Activated CD8-positive, alpha-beta T cell treated with anti-CD3 and anti-CD28 coated beads, Interleukin-2, amount 10 ng/mL, durations not matched to agents 7 days and 5 days (primary cell): Measurements from ENCODE around the gene MICAL2. TPM values are rescaled to one million over a fixed set of nuclear protein-coding genes. Genes with fewer than 3 reads are reported as not detected.

Experiments used
- ATAC-seq: fragments of 150-1000 bp; cut with Tn5 transposase; one replicate; pipeline ENCODE4 v1.10.0; 2021; ENCODE audit warnings: moderate library complexity
- CTCF ChIA-PET: fragments of 350-600 bp; sonication (Branson Sonifier 250); formaldehyde crosslinking; loops from one replicate; lab custom pipeline; 2021; ENCODE audit warnings: antibody characterized with exemption; lab: Charles Lee
- POLR2A ChIA-PET: fragments of 350-600 bp; sonication (Branson Sonifier 250); formaldehyde crosslinking; loops from one replicate; lab custom pipeline; 2021; ENCODE audit warnings: antibody characterized with exemption; lab: Charles Lee
- DNase-seq: peaks from one replicate; pipeline ENCODE4 v3.0.0-alpha.2; 2020
- H3K27ac Mint-ChIP-seq: one replicate; pipeline ENCODE4 v1.8.0; 2021; ENCODE audit warnings: mild to moderate bottlenecking, mixed read lengths
- H3K27me3 Mint-ChIP-seq: one replicate; pipeline ENCODE4 v1.8.0; 2021; ENCODE audit warnings: low read depth, mixed read lengths
- H3K36me3 Mint-ChIP-seq: one replicate; pipeline ENCODE4 v1.8.0; 2021; ENCODE audit warnings: low read depth, mixed read lengths
- H3K4me1 Mint-ChIP-seq: one replicate; pipeline ENCODE4 v1.8.0; 2021; ENCODE audit warnings: low read depth, mixed read lengths
- H3K4me3 Mint-ChIP-seq: one replicate; pipeline ENCODE4 v1.8.0; 2021; ENCODE audit warnings: mild to moderate bottlenecking, mixed read lengths
- H3K9me3 Mint-ChIP-seq: one replicate; pipeline ENCODE4 v1.8.0; 2022; ENCODE audit warnings: mixed read lengths; ENCODE audit not compliant: insufficient read depth
- microRNA-seq: library from miRNA; unstranded; fragments of <30 nt; microRNA quantifications from one replicate; pipeline ENCODE4 v1.2.0, GENCODE V29; 2022
- total RNA-seq, 2 experiments: library from RNA; stranded (reverse); gene quantifications; one replicate each; pipeline ENCODE4 v1.2.3, GENCODE V29; 2021

Gene MICAL2
- total RNA-seq, 2 experiments from 2014 or later, result 34.9 to 37.5 TPM

DNA sequence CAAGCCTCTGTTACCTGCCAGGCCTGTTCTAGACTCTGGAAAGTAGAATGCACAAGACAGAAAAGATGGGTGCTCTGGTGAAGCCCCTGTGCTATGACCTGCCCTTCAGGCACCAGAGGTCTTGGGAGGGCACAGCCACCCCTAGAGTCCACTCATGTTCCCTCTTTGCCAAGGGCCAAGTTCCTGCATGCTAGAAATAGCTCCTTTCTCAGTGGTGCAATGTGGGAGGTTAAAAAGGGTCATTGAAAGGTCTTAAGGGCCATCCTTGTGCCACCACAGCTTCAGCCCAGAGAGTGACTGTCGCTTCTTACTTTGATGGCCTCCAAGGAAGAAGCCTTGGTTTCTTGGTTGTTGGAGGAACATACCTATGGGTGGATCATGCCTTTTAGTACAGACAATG, 182.4 kb downstream of the MICAL2 start:
- DNase-seq (peak; percentile 13), ATAC-seq (no peak)
- no peaks in the 10 kb centered on the region for H3K36me3 Mint-ChIP-seq
- H3K27ac Mint-ChIP-seq, result no peak overlapping the region
- H3K27me3 Mint-ChIP-seq, result no peaks in the 10 kb centered on the region
- ChIA-PET CTCF (interaction anchor here (0.5 to 17.3 kb wide), 4 partner anchors 8 to 1380 kb away, joined by 3 to 401 read pairs (median 15); no protein-coding TSS in a partner anchor), POLR2A (no interaction called here)
- peaks cover 18% of the 10 kb centered on the region for H3K4me1 Mint-ChIP-seq
- H3K9me3 Mint-ChIP-seq, result no peaks in the 10 kb centered on the region
- no peak overlapping the region for H3K4me3 Mint-ChIP-seq

DNA sequence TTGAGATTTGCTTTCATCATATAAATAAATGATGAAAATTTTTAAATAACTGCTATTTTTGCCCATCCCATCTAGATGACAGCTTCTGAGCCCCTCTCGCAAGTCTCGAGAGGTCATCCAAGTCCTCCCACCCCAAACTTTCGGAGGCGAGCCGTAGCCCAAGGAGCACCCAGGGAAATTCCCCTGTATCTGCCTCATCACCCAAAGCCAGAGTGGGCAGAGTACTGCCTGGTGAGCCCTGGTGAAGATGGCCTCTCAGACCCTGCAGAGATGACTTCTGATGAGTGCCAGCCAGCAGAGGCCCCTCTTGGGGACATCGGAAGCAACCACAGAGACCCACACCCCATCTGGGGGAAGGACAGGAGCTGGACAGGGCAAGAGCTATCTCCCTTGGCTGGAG, 183.1 kb downstream of the MICAL2 start:
- DNase-seq, result no peak
- no peak overlapping the region for H3K27ac Mint-ChIP-seq
- H3K27me3 Mint-ChIP-seq, result no peaks in the 10 kb centered on the region
- peaks cover 3% of the 10 kb centered on the region for H3K9me3 Mint-ChIP-seq
- ChIA-PET CTCF (interaction anchor here (1.2 to 17.3 kb wide), 3 partner anchors 9 to 244 kb away, joined by 6 to 401 read pairs (median 24); no protein-coding TSS in a partner anchor), POLR2A (no interaction called here)
- peaks cover 18% of the 10 kb centered on the region for H3K4me1 Mint-ChIP-seq
- H3K36me3 Mint-ChIP-seq, result no peaks in the 10 kb centered on the region
- ATAC-seq, result no peak
- H3K4me3 Mint-ChIP-seq, result no peak overlapping the region

DNA sequence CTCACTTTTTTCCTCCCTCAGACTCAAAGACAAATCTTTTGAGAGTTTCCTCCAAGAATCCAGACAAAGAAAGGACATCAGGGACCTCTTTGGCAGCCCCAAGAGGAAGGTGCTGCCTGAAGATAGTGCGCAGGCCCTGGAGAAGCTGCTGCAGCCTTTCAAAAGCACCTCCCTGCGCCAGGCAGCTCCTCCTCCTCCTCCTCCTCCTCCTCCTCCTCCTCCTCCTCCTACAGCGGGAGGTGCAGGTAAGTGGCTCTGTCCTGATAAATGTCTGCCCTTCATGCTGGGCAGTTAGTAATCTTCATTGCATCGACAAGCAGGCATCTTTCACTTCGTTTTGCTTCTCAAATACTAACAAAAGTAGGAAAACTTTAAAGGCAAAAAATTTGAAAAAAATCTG, 184.2 kb downstream of the MICAL2 start:
- Mint-ChIP-seq H3K4me1 (peaks cover 16% of the 10 kb centered on the region), H3K27ac (no peak overlapping the region), H3K4me3 (no peak overlapping the region), H3K36me3 (peaks cover 3% of the 10 kb centered on the region), H3K9me3 (peaks cover 12% of the 10 kb centered on the region), H3K27me3 (no peaks in the 10 kb centered on the region)
- POLR2A ChIA-PET, result no interaction called here
- DNase-seq, result no peak
- ATAC-seq, result no peak
- CTCF ChIA-PET, result no interaction called here

DNA sequence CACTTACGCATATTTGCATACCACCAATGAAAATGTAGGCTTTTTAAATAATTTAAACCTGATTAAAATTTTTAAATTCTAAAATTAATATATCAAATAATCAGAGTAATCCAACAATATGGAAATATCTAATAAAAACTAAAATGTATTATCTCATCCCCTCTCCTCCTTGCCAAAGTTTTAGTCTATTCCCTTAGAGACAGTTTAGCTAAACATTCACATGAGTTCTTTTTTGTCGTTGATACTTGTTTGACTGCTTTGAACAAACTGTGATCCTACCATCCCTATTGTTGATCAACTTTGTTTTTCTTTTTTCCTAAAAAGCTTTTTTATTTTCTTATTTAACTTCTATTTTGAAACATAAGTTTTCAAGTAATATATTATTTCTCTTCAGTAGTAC, 185.6 kb downstream of the MICAL2 start:
- peaks cover 3% of the 10 kb centered on the region for H3K4me1 Mint-ChIP-seq
- DNase-seq (no peak), ATAC-seq (no peak)
- ChIA-PET POLR2A (no interaction called here), CTCF (interaction anchor here (0.6 to 1.9 kb wide), 4 partner anchors 9 to 248 kb away, joined by 3 to 6 read pairs (median 4); no protein-coding TSS in a partner anchor)
- H3K27me3 Mint-ChIP-seq, result no peaks in the 10 kb centered on the region
- H3K4me3 Mint-ChIP-seq, result no peak overlapping the region
- H3K36me3 Mint-ChIP-seq, result peaks cover 3% of the 10 kb centered on the region
- peaks cover 12% of the 10 kb centered on the region for H3K9me3 Mint-ChIP-seq
- H3K27ac Mint-ChIP-seq, result no peak overlapping the region

DNA sequence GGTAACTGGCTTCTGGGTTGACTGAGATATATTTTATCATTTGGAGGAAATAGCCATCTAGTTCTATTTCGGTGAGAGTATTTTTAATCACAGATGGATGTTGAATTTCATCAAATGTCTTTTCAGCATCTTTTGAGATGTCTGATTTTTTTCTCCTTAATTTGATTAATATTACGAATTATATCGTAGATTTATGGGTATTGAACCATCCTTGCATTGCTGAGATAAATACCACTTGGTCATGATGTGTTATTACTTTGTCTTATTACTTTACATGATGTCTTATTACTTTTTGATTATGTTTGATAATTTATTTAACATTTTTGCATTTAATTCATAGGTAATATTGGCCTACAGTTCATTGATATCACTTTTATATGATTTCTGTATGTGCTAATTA, 188.2 kb downstream of the MICAL2 start:
- POLR2A ChIA-PET, result no interaction called here
- Mint-ChIP-seq H3K9me3 (peaks cover 12% of the 10 kb centered on the region), H3K4me3 (no peak overlapping the region), H3K4me1 (no peaks in the 10 kb centered on the region), H3K27me3 (no peaks in the 10 kb centered on the region), H3K36me3 (peaks cover 3% of the 10 kb centered on the region), H3K27ac (no peak overlapping the region)
- DNase-seq (no peak), ATAC-seq (no peak)
- CTCF ChIA-PET, result interaction anchor here (1.3 kb wide), 1 partner anchor 10 kb away, joined by 4 read pairs; no protein-coding TSS in a partner anchor

DNA sequence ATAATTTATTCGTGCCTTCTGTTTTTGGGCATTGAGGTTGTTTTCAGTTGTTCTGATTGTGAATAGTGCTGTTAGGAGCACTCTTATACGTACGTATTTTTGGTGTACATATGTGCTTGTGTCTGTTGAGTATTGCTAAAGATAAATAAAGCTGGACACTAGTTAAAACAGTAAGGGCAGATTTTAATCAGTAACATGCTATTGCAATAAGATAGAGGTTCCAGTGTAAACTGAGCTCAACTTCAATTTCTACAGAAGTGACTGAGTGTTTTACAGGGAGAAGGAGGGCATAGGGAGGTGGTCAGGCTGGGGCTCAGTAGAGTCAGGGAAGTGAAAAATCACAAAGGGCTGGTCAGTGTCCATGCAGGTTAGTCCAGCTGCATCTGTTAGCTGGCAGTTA, 191.0 kb downstream of the MICAL2 start:
- ChIA-PET POLR2A (no interaction called here), CTCF (interaction anchor here (2.7 kb wide), 1 partner anchor 12 kb away, joined by 13 read pairs; no protein-coding TSS in a partner anchor)
- ATAC-seq, result no peak
- H3K27me3 Mint-ChIP-seq, result no peaks in the 10 kb centered on the region
- H3K9me3 Mint-ChIP-seq, result peaks cover 12% of the 10 kb centered on the region
- peaks cover 3% of the 10 kb centered on the region for H3K36me3 Mint-ChIP-seq
- no peak for DNase-seq
- no peaks in the 10 kb centered on the region for H3K4me1 Mint-ChIP-seq
- no peak overlapping the region for H3K27ac Mint-ChIP-seq
- no peak overlapping the region for H3K4me3 Mint-ChIP-seq

DNA sequence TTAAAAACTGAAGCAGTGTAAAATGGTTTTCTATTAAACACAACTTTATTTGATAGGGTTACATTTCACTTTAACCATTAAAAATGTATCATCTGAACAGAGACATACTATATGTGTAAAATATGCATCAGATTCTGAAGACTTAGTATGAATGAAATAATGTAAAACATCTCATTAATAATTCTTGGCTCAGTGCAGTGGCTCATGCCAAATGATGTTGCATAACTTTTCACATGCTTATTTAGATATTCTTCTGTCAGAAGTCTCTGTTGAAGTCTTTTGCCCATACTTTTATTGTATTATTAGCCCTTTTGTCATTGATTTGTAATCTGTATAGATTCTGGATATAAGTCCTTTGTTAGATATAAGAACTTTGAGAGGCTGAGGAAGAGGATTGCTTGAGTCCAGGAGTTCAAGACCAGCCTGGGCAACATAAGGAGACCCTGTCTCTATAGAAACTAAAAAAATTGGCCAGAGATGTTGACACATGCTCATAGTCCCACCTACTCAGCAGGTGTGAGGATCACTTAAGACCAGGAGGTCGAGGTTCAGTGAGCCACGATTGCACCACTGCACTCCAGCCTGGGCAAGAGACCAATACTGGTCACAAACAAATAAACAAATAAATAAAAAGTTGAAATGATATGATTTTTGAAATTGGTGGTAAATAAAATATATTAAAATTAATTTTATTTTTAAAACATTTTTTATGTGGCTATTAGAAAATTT, 193.2 kb downstream of the MICAL2 start:
- CTCF ChIA-PET, result no interaction called here
- Mint-ChIP-seq H3K27ac (no peak overlapping the region), H3K27me3 (peaks cover 7% of the 10 kb centered on the region), H3K4me3 (no peak overlapping the region), H3K4me1 (no peaks in the 10 kb centered on the region), H3K9me3 (peaks cover 9% of the 10 kb centered on the region), H3K36me3 (peaks cover 3% of the 10 kb centered on the region)
- POLR2A ChIA-PET, result no interaction called here
- DNase-seq (no peak), ATAC-seq (no peak)

DNA sequence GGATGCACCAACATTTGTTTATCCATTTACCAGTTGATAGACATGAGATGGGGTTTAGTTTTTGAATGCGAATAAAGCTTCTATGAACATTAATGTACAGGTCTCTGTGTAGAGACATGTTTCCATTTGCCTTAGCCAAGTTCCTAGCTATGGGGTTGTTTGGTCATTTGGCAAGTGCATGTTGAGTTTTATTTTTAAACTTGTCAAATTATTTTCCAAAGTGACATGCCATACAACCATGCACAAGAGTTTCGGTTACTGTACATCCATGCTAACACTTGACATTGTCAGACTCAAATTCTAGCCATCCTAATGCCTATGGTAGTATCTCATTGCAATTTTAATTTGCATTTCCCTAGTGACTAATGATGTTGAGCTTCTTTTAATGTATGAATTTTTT, 196.4 kb downstream of the MICAL2 start:
- ChIA-PET CTCF (interaction anchor here (1.0 to 1.8 kb wide), 3 partner anchors 18 to 25 kb away, joined by 4 to 6 read pairs (median 6); no protein-coding TSS in a partner anchor), POLR2A (no interaction called here)
- no peak for ATAC-seq
- Mint-ChIP-seq H3K4me1 (no peaks in the 10 kb centered on the region), H3K27ac (no peak overlapping the region), H3K9me3 (no peaks in the 10 kb centered on the region), H3K36me3 (no peaks in the 10 kb centered on the region), H3K27me3 (peaks cover 21% of the 10 kb centered on the region), H3K4me3 (no peak overlapping the region)
- DNase-seq, result no peak

DNA sequence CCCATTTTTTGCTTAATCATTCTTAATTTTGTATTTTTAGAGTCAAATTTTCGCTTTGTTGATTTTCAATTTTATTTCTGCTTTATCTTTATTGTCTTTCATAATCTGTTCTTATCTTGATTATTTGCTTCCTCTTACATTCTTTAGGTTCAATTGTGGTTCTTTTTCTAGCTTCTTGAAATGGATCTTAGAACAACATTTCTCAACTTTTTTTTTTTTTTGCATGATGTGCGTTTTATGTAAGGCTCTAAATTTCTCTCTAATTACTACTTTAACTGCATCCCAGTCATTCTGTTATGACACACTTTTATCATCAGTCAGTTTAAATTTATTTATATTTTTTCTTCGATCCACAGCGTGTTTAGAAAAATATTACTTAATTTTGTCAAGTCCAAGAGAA, 201.7 kb downstream of the MICAL2 start:
- Mint-ChIP-seq H3K9me3 (peaks cover 15% of the 10 kb centered on the region), H3K27me3 (peaks cover 21% of the 10 kb centered on the region), H3K36me3 (no peaks in the 10 kb centered on the region), H3K4me1 (no peaks in the 10 kb centered on the region), H3K27ac (no peak overlapping the region), H3K4me3 (no peak overlapping the region)
- DNase-seq (no peak), ATAC-seq (no peak)
- ChIA-PET POLR2A (no interaction called here), CTCF (no interaction called here)

Small RNAs within 50 kb of the gene (microRNA-seq; reads per million reads assigned to microRNA genes)
- not detected for gene MIR6124

Other genes with a start within 250 kb of the MICAL2 start
- gene DKK3, start 102.0 kb upstream of the MICAL2 start, total RNA-seq, result under 1 TPM in 1 of 2 experiments, not detected in 1; 0.29 TPM